SK-N-SH (cell line): Measurements from ENCODE around the gene SORBS2. TPM values are rescaled to one million over a fixed set of nuclear protein-coding genes. Genes with fewer than 3 reads are reported as not detected.

Experiments used
- CTCF ChIA-PET: fragments of 300-600, 350-600 bp; formaldehyde crosslinking; extraction: SDS; loops from one replicate; lab custom pipeline; 2021; lab: Yijun Ruan, JAX
- POLR2A ChIA-PET: fragments of 350-600 bp; sonication (Branson Sonifier 250); formaldehyde crosslinking; extraction: SDS; loops from one replicate; lab custom pipeline; 2020; ENCODE audit warnings: antibody characterized with exemption, inconsistent platforms; lab: Yijun Ruan, JAX
- DNase-seq: peaks from one replicate; pipeline ENCODE4 v3.0.0; 2012
- H2AFZ ChIP-seq: fragments of 200-600 bp; sonication (generic); 2 replicates; pipeline ENCODE4 v1.8.1; 2016; ENCODE audit warnings: antibody characterized with exemption, mild to moderate bottlenecking, low read depth
- H3F3A ChIP-seq: fragments of 200-600 bp; sonication (generic); replicated peaks from 2 replicates; pipeline ENCODE3; 2016; ENCODE audit warnings: antibody characterized with exemption, mild to moderate bottlenecking; ENCODE audit not compliant: insufficient read depth
- H3K27ac ChIP-seq, 2 experiments: fragments of 200-500 bp in 1 of 2; fragments of 200-600 bp in 1 of 2; sonication (Bioruptor generic) in 1 of 2; sonication (generic), shearing (Covaris generic) in 1 of 2; 2 replicates each; pipeline versions ENCODE4 v1.5.1 to v1.6.1; 2014 to 2016; ENCODE audit warnings: low read depth in 2 of 2, inconsistent platforms in 1 of 2, low read length in 1 of 2, mild to moderate bottlenecking in 1 of 2, mixed read lengths in 1 of 2
- H3K27me3 ChIP-seq: fragments of 200-600 bp; sonication (generic), shearing (Covaris generic); 2 replicates; pipeline ENCODE4 v1.6.1; 2016; ENCODE audit warnings: mixed run types; ENCODE audit not compliant: insufficient read depth
- H3K36me3 ChIP-seq, 2 experiments: fragments of 200-500 bp in 1 of 2; fragments of 200-600 bp in 1 of 2; sonication (Bioruptor generic) in 1 of 2; sonication (generic) in 1 of 2; replicated peaks in 1 of 2; 2 replicates each; pipeline versions ENCODE3 to v1.5.1; 2014 to 2016; ENCODE audit warnings: low read length in 1 of 2, mild to moderate bottlenecking in 1 of 2; ENCODE audit not compliant: insufficient read depth in 2 of 2, control insufficient read depth in 1 of 2
- H3K4me1 ChIP-seq, 2 experiments: fragments of 200-500 bp in 1 of 2; fragments of 200-600 bp in 1 of 2; sonication (Bioruptor generic) in 1 of 2; sonication (generic), shearing (Covaris generic) in 1 of 2; 2 replicates each; pipeline versions ENCODE4 v1.5.1 to v1.6.1; 2014 to 2016; ENCODE audit warnings: low read depth in 1 of 2, low read length in 1 of 2, mixed run types in 1 of 2; ENCODE audit not compliant: insufficient read depth in 2 of 2, control insufficient read depth in 1 of 2
- H3K4me2 ChIP-seq: fragments of 200-600 bp; sonication (generic), shearing (Covaris generic); 2 replicates; pipeline ENCODE4 v1.6.1; 2017; ENCODE audit warnings: mixed run types
- H3K4me3 ChIP-seq, 2 experiments: fragments of 200-500 bp in 1 of 2; fragments of 200-600 bp in 1 of 2; sonication (Bioruptor generic) in 1 of 2; sonication (generic), shearing (Covaris generic) in 1 of 2; 2 replicates each; pipeline versions ENCODE4 v1.5.1 to v1.8.1; 2014 to 2016; ENCODE audit warnings: low read depth in 2 of 2, inconsistent platforms in 1 of 2, low read length in 1 of 2, mild to moderate bottlenecking in 1 of 2, mixed read lengths in 1 of 2, moderate library complexity in 1 of 2
- H3K79me2 ChIP-seq: fragments of 200-600 bp; sonication (generic); 2 replicates; pipeline ENCODE4 v1.8.1; 2017; ENCODE audit warnings: mild to moderate bottlenecking; ENCODE audit not compliant: insufficient read depth
- H3K9ac ChIP-seq: fragments of 200-600 bp; sonication (generic); 2 replicates; pipeline ENCODE4 v1.6.1; 2017; ENCODE audit warnings: mixed run types
- H3K9me2 ChIP-seq: fragments of 200-600 bp; sonication (generic); 2 replicates; pipeline ENCODE4 v1.6.1; 2017; ENCODE audit warnings: mixed run types
- H3K9me3 ChIP-seq: fragments of 200-600 bp; sonication (generic); 2 replicates; pipeline ENCODE4 v1.6.1; 2017; ENCODE audit warnings: mixed run types, mild to moderate bottlenecking, moderate library complexity
- H4K20me1 ChIP-seq: fragments of 200-600 bp; sonication (generic); 2 replicates; pipeline ENCODE4 v1.6.1; 2017; ENCODE audit warnings: mild to moderate bottlenecking, mixed run types; ENCODE audit not compliant: insufficient read depth
- ELF1 ChIP-seq: IDR thresholded peaks from 2 replicates; pipeline ENCODE4 v1.4.0; 2012
- EP300 ChIP-seq, 2 experiments: IDR thresholded peaks; 2 replicates each; pipeline versions ENCODE4 v1.4.0 to v1.6.1; 2012; ENCODE audit warnings: borderline replicate concordance in 1 of 2, low read depth in 1 of 2, low read length in 1 of 2
- EZH2phosphoT487 ChIP-seq: fragments of 200-600 bp; sonication (generic); IDR thresholded peaks from 2 replicates; pipeline ENCODE4 v1.6.1; 2017; ENCODE audit warnings: low read depth, mixed run types, mild to moderate bottlenecking, antibody characterized with exemption, moderate library complexity, borderline replicate concordance
- FOXM1 ChIP-seq: IDR thresholded peaks from 2 replicates; pipeline ENCODE4 v1.4.0; 2012; ENCODE audit warnings: low read depth, mild to moderate bottlenecking
- GABPA ChIP-seq: IDR thresholded peaks from 2 replicates; pipeline ENCODE4 v1.4.0; 2012; ENCODE audit warnings: low read depth, mild to moderate bottlenecking
- IRF3 ChIP-seq: fragments of 150-350 bp; IDR thresholded peaks from 2 replicates; pipeline ENCODE4 v1.6.1; 2016; ENCODE audit warnings: mild to moderate bottlenecking, low read depth, low read length
- JUND ChIP-seq: IDR thresholded peaks from 2 replicates; pipeline ENCODE4 v1.4.0; 2012
- NFIC ChIP-seq: IDR thresholded peaks from 2 replicates; pipeline ENCODE4 v1.4.0; 2012; ENCODE audit warnings: borderline replicate concordance
- RFX5 ChIP-seq: IDR thresholded peaks from 2 replicates; pipeline ENCODE4 v1.6.1; 2012; ENCODE audit warnings: mild to moderate bottlenecking, improper control_type of control experiment, low read length
- RXRA ChIP-seq: IDR thresholded peaks from 2 replicates; pipeline ENCODE4 v1.4.0; 2012; ENCODE audit warnings: low read depth, mild to moderate bottlenecking, borderline replicate concordance
- SIN3A ChIP-seq: IDR thresholded peaks from 2 replicates; pipeline ENCODE4 v1.6.1; 2012; ENCODE audit warnings: low read depth, mild to moderate bottlenecking, low read length, moderate library complexity, borderline replicate concordance
- SMC3 ChIP-seq: IDR thresholded peaks from 2 replicates; pipeline ENCODE4 v1.6.1; 2012; ENCODE audit warnings: low read depth, low read length, improper control_type of control experiment
- TCF12 ChIP-seq: IDR thresholded peaks from 2 replicates; pipeline ENCODE4 v1.4.0; 2012
- TEAD4 ChIP-seq: IDR thresholded peaks from 2 replicates; pipeline ENCODE4 v1.4.0; 2012; ENCODE audit warnings: mild to moderate bottlenecking, borderline replicate concordance; ENCODE audit not compliant: insufficient read depth
- USF1 ChIP-seq: IDR thresholded peaks from 2 replicates; pipeline ENCODE4 v1.4.0; 2012; ENCODE audit warnings: low read depth, borderline replicate concordance
- USF2 ChIP-seq: fragments of 150-350 bp; IDR thresholded peaks from 2 replicates; pipeline ENCODE4 v1.6.1; 2017; ENCODE audit warnings: antibody characterized with exemption, low read length, low read depth, borderline replicate concordance
- YY1 ChIP-seq: IDR thresholded peaks from 2 replicates; pipeline ENCODE4 v1.4.0; 2012; ENCODE audit warnings: low read depth, mild to moderate bottlenecking
- WGBS: methylation state at CpG from one replicate; pipeline ENCODE4 v1.1.6; 2017; ENCODE audit warnings: low lambda C conversion rate; 5-methylcytosine and 5-hydroxymethylcytosine counted together
- polyA plus RNA-seq, 3 experiments: library from polyadenylated mRNA; depleted of rRNA; stranded (reverse); fragments of >200 nt; gene quantifications; 2 replicates each; pipeline ENCODE4 v1.2.3, GENCODE V29; 2012

Gene SORBS2
- polyA plus RNA-seq, 1 of the 3 experiments (the other 2 are of a cell fraction): 2.5 TPM

- Histone ChIP-seq H3K4me3 (no peak overlapping the region; a peak in 1 of 4 replicates), H2AFZ (peak overlapping the region; percentile 53; the same call in 1 of the 2 replicates), H3K9me2 (no peaks in the 10 kb centered on the region), H3F3A (peaks cover 18% of the 10 kb centered on the region), H3K9ac (peak overlapping the region; percentile 51; the same call in 1 of the 2 replicates), H3K27ac (peak overlapping the region; percentile 60 to 85; a peak in 3 of 4 replicates), H3K36me3 (no peaks in the 10 kb centered on the region), H3K27me3 (no peaks in the 10 kb centered on the region), H3K9me3 (no peaks in the 10 kb centered on the region), H3K4me2 (peak overlapping the region; percentile 57), H4K20me1 (no peaks in the 10 kb centered on the region), H3K79me2 (no peaks in the 10 kb centered on the region), H3K4me1 (peaks cover 2 to 6% of the 10 kb centered on the region in 2 experiments; a peak in 2 of 4 replicates)
- 83% methylated on average over 4 of the region's 4 CpGs for WGBS
- CTCF ChIA-PET: interaction anchor here (1.1 to 1.4 kb wide), 2 partner anchors 36 to 246 kb away, joined by 3 read pairs; partner anchors contain the start of gene SORBS2
- TF ChIP-seq IRF3 (no peak), SMC3 (no peak), RXRA (no peak), GABPA (no peak), YY1 (no peak), RFX5 (no peak), ELF1 (no peak), FOXM1 (no peak), TEAD4 (no peak), JUND (no peak), EZH2phosphoT487 (no peak), NFIC (no peak), EP300 (IDR thresholded peaks at IDR 0.05; ENCODE audit: borderline replicate concordance in 1 of 2, low read depth in 1 of 2, low read length in 1 of 2) (no peak), TCF12 (no peak), USF2 (no peak), SIN3A (no peak), USF1 (no peak)
- DNase-seq: no peak
- POLR2A ChIA-PET: no interaction called here
These were observed 36.0 kb downstream of the SORBS2 start for GRCh38 chr4:185775792-185776555.
